Activated CD4-positive, alpha-beta T cell treated with anti-CD3 and anti-CD28 coated beads for 1 hour (primary cell): ENCODE data around the gene CATSPERE.
A peak's percentile ranks its signal among the peaks of the same experiment; 100 is the strongest.
"Not testable (repeated sequence)": the region's sequence is repeated elsewhere in the genome, so short reads cannot be mapped to it uniquely, and the experiment has no call there.

Experiments used
- DNase-seq: peaks from one replicate; pipeline ENCODE4 v3.0.0-alpha.2; 2020

CATSPERE gene

DNA sequence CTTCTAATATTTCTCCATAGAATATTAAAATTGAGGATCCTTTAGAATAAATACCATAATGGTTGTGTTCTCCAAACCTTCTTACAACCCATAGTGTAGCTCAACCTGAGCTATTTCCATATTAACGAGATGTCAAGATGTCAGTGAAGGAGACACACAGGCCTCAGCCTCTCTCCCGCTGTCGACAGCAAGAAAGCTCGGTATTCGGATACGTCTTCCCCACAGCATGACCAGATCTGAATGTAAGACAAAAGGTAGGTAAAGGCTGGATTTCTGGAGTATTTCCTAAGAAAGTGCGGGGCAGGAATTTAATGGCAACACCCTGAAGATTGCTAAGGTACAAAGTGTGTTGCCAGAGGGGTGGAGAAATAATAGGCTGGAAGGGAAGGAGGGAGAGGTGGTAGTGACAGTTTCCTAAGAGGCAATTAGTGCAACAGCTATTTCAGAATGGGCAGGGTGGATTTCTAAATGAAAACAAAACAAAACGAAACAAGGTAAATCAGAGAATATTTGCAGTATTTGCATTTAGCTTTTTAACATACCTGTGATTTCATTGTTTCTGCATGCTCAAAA lies 11.1 kb upstream of the CATSPERE start:
- no peak for DNase-seq

DNA sequence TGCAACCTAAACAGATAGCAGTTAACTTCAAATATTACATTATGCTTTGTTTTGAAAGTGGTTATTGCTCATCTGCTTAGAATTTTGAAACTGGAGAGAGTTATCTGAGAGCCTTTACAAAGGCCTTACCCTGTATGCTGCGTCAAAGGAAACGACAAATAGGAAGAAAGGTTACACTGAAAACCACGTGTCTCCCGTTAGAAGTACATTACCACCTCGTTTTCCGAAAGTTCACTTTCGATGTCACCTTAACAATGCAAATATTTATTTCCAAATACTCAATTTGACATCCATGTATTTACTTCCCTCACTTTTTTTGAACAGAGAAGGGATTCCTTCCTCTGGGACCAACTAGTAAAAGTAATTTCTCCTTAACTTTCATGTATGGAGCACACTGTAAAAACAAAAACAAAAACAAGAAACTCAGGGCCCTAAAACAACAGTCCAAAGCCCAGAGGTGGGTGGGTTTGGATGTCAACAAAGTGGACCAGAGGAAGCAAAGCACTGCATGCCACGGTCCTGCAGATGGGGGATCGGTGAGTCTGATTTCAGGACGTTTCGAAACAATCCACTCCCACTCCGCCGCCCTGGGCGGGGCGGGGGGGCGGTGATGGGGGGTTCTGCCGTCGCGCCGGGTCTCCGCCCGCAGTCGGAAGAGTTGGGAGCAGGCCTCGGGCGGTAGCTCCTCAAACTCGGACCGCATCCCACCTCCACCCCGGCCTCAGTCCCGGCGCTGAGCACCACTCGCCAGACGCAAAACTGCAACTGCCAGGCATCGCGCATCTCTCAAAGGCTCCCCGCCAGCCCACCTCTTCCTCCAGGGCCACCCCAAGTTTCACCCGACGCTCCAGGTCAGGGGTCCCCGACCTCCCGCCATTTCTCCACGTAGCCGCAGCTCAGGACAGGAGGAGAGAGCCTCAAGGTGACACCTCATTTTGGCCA lies 10.2 kb upstream of the CATSPERE start:
- peak; percentile 37 for DNase-seq

- DNase-seq, result no peak
Observed at GRCh38 chr1:244451539-244451950, 9.5 kb upstream of the CATSPERE start, which contains the start of gene ADSS2. ADSS2 (minus strand) TSS chr1:244451909; CDS start chr1:244451817, 92 bp downstream.

GRCh38 chr1:244451951-244452795 lies 8.9 kb upstream of the CATSPERE start:
- peak; percentile 98 for DNase-seq

DNA sequence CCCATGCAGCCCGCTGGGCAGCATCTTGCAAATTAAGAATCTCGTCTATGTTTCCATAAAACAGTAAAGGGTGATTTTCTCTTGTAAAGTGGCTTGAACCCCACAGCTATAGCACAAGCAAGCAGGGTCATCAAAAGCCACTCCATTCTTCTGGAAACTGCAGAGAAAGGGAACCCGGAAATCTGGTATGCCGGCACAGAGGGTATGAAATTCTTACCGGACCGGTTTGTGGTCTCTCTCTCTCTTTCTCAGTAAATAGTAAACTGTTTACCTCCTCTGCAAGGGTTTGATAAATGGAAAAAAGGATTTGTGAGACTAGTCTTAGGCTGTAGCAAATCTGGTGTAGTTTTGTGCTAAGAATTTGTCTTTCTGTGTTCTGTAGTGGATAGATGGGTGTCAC lies 6.7 kb upstream of the CATSPERE start:
- no peak for DNase-seq

GRCh38 chr1:244456586-244456985 lies 4.5 kb upstream of the CATSPERE start:
- DNase-seq, result no peak

DNA sequence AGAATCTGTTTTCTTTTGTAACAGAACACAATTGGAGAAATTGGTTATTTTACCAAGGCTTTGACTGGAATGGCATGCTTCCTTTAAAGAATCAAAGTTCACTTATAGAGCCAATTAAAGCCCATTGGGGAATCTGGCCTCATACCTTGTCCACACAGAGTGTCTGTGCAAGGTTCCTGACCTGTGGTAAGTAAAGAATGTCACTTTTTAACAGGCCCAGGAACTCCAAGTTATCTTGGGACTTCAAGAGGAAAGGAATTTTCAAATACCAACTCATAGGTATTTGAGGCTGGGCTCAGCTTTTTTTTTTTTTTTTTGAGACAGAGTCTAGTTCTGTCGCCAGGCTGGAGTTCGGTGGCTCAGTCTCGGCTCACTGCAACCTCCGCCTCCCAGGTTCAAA lies 2.3 kb upstream of the CATSPERE start:
- no peak for DNase-seq

GRCh38 chr1:244460197-244460596 lies 876 bp upstream of the CATSPERE start:
- DNase-seq, result no peak

DNA sequence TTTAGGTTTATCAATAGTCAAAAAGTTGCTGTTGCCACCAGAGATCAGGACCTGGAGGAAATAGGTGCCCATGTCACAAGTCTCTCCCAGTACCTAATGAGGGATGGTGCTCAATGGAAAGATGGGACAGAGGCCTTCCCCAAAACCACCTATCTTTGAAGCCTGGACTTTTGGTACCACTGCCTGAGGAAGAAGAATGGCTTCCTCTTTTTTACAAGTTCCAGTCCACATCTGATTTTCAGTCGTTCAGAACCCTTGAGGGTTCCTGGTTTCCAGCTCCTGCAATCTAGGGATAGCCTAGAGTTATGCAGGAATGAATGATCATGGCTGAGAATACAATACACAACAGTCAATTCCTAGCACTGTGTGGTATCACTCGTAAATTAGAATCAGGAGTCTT lies 5.7 kb downstream of the CATSPERE start:
- DNase-seq, result no peak

DNA sequence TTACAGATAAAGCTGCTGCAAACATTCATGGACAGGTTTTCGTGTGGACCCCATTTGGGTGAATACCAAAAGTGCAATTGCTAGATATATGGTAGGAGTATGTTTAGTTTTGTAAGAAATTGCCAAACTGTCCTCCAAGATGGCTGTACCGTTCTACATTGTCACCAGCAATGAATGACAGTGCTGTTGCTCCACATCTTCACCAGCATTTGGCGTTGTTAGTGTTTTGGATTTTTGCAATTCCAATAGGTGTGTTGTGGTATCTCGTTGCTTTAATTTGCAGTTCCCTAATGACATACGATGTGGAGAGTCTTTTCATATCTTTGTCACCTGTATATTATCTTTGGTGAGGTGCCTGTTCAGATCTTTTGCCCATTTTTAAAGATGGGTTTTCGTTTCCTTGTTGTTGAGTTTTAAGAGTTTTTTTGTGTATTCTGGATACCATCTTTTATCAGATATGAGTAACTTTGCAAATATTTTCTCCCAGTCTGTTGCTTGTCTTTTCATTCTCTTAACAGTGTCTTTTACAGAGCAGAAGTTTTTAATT lies 12.1 kb downstream of the CATSPERE start:
- no peak for DNase-seq

- DNase-seq, result not testable (repeated sequence)
Observed at GRCh38 chr1:244484971-244485370, 23.9 kb downstream of the CATSPERE start.

DNA sequence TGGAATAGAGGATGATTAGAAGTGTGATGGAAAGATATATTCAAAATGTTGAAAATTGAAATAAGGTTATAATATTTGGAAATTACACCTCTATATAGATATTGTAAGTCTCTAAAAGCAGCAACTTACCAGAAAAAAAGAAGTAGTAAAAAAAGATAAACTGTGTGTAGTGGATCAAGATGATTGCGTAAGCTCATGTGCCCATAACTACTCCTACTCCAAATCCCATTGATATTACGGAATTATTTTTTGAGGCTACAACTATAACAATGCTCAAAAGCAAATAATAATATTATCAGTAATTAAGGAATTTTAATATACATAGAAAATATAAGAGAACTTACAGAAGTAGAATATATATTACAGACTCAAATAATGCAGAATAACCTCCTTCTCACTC lies 33.6 kb downstream of the CATSPERE start:
- no peak for DNase-seq

DNA sequence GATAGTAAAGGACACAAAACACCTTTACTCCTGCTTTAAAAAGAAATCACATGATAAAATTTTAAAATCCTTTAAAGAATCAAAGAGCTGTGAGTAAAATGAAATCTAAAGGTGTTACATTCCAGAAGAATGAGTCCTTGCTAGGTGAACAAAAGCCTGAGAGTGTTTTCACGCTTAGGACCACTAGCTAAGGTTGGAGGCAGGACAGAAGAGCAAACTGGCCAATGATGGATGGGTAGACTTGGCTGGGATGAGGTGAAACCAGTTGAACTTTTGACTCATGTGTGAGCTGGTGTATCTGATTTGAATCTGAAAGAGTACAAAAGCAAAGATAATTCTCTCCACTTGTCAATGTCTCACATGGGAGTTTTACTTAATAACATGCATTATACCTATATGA lies 35.1 kb downstream of the CATSPERE start:
- no peak for DNase-seq

DNA sequence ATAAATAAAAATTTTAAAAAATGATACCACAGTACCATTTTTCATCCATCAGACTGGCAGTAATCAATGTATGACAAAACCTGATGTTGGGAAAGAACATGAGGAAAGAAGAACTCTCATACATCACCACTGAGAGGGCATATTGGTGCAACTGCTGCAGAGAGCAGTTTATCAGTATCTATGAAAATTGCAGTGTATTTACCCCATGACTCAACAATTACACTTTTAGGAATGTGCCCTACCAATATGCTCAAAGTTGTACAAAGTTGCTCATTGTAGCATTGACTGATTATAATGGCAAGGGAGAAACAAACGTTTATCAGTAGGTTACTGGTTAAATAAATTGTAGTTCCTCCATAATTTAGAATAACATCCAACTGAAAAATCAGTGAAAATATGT lies 36.7 kb downstream of the CATSPERE start:
- no peak for DNase-seq

DNA sequence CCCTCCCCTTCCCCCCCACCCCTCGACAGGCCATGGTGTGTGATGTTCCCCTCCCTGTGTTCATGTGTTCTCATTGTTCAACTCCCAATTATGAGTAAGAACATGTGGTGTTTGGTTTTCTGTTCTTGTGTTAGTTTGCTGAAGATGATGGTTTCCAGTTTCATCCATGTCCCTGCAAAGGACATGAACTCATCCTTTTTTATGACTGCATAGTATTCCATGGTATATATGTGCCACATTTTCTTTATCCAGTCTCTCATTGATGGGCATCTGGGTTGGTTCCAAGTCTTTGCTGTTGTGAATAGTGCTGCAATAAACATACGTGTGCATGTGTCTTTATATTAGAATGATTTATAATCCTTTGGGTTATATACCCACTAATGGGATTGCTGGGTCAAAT lies 38.4 kb downstream of the CATSPERE start:
- DNase-seq, result not testable (repeated sequence)

DNA sequence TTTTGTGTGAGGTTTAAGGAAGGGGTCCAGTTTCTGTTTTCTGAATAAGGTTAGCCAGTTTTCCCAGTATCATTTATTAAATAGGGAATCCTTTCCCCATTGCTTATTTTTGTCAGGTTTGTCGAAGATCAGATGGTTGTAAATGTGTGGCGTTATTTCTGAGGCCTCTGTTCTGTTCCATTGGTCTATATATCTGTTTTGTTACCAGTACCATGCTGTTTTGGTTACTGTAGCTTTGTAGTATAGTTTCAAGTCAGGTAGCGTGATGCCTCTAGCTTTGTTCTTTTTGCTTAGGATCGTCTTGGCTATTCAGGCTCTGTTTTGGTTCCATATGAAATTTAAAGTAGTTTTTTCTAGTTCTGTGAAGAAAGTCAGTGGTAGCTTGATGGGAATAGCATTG lies 39.4 kb downstream of the CATSPERE start:
- not testable (repeated sequence) for DNase-seq

GRCh38 chr1:244502630-244503029 lies 41.6 kb downstream of the CATSPERE start:
- no peak for DNase-seq

- no peak for DNase-seq
Observed at GRCh38 chr1:244513493-244513892, 52.4 kb downstream of the CATSPERE start.

GRCh38 chr1:244515680-244516079 lies 54.6 kb downstream of the CATSPERE start:
- no peak for DNase-seq

- no peak for DNase-seq
Observed at GRCh38 chr1:244536316-244536715, 75.2 kb downstream of the CATSPERE start.

- DNase-seq, result no peak
Observed at GRCh38 chr1:244545511-244545910, 84.4 kb downstream of the CATSPERE start.

- no peak for DNase-seq
Observed at GRCh38 chr1:244548558-244549115, 87.6 kb downstream of the CATSPERE start.

- DNase-seq, result no peak
Observed at GRCh38 chr1:244552336-244552735, 91.3 kb downstream of the CATSPERE start.
